CD4-positive, alpha-beta T cell treated with Interleukin-17A for 1 hour (primary cell): ENCODE data around the gene PCDH7.

Source experiments
- DNase-seq: peaks from one replicate; pipeline ENCODE4 v3.0.0-alpha.2; 2020

The PCDH7 gene

GRCh38 chr4:30728311-30728710, 8.1 kb downstream of the PCDH7 start:
- DNase-seq, result no peak

DNA sequence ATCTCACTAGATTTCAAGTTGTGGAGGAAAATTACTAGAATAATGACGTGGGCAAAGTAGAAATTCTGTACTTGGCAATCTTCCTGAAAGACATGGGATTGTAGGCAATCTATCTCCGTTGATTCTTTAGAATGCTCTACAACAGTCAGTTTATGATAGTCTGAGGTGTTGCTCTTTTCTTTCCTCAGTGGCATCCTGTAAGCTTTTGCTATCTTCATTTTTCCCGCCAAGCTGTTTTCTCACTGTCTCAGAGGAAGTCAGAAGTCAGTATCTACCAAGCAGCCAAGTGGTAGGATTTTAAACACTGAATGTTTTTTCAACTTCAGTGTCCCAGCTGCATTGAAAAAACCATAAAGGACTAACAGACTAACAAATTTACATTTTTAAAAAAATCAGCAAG, 23.7 kb downstream of the PCDH7 start:
- no peak for DNase-seq

- DNase-seq, result no peak
These were observed 24.2 kb downstream of the PCDH7 start for GRCh38 chr4:30744386-30744785.

GRCh38 chr4:30744957-30745640, 24.9 kb downstream of the PCDH7 start:
- no peak for DNase-seq

GRCh38 chr4:30746735-30747134, 26.6 kb downstream of the PCDH7 start:
- no peak for DNase-seq

DNA sequence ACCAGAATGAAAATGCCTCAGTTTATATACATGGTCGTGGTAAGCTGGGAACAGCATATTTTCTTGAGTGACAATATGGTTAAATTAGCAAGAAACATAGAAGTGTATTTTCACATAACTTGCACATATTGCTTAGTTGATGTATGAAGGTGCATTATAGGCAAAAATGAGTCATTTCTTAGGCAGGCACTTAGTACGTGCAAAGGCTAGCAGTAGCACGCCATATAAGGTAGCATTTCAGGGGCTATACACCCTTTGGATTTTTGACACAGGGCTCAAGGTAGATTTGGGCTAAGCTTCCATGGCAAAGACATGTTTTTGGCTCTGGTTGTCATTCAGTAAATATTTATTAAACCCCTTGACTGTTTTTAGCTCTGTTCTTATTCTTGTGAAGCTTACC, 33.1 kb downstream of the PCDH7 start:
- no peak for DNase-seq

- no peak for DNase-seq
These were observed 33.9 kb downstream of the PCDH7 start for GRCh38 chr4:30754021-30754420.

DNA sequence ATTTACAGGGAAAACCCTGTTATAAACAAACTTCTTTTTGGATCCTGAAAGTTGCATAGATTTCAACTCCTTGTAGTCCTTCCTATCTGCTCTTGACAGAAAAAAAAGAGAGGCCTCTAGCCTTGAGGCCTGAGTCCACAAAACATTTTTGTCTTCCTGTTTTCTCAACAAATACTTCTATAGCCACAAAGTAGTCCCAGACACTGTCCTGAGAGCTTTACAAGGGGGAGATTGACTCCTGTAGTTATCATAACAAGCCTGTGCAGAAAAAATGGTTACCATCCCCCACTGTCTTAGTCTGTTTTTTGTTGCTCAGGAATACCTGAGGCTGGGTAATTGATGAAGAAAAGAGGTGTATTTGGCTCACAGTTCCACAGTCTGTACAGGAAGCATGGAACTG, 35.2 kb downstream of the PCDH7 start:
- DNase-seq, result no peak

DNA sequence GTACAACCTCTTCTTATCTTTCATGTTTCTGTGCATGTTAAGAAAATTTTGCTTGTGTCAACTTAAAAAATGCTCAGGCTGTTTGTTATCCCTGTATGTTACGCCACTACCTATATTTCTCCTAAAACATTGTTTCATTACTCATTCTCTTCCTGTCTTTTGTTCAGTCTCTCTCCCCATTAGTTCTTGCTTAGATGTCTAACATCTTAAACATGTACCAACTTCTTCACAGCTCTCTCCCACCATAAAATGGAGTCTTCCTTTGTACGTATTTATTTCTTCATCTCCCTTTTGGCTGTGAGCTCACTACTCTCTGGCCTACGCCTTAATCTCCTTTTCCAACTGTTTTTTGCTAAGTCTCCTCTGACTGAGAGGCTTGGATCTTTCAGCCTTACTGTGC, 36.4 kb downstream of the PCDH7 start:
- no peak for DNase-seq

DNA sequence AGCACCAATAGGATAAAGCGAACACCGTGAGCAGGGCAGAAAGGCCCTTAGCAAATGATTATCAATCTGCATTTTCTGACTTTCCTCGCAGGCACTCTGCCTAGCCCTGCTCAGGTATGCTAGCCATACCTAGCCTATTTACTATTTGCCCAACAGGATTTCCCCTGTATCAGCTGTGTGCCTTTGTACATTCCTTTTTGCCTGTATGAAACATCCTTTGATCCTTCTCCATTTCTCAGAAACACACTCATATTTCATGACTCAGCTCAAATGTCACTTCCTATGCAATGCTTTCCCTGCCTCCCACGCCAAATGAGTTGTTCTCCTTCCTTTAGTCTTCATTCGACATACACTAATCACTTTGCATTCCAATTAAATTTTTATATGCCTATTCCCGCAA, 37.2 kb downstream of the PCDH7 start:
- no peak for DNase-seq

GRCh38 chr4:30760551-30760950, 40.4 kb downstream of the PCDH7 start:
- DNase-seq, result no peak

DNA sequence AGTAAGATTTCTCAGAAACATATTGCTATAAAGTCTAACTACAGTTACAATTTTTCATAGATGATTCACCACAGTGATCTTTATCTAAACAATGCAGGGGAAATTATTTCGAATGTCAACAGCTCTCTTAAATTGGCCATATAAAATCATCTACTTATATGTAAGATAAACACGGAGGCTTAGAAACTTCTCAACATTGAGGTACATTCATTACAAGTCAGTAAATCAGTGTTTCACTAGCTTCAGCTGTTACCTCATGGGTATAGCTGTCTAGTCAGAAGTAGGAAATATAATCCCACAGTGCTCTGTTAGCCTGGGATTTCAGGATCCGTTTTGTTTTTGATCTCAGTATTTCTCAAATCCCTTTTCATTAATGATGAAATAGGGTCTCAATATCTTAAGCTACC, 43.2 kb downstream of the PCDH7 start:
- DNase-seq, result no peak

DNA sequence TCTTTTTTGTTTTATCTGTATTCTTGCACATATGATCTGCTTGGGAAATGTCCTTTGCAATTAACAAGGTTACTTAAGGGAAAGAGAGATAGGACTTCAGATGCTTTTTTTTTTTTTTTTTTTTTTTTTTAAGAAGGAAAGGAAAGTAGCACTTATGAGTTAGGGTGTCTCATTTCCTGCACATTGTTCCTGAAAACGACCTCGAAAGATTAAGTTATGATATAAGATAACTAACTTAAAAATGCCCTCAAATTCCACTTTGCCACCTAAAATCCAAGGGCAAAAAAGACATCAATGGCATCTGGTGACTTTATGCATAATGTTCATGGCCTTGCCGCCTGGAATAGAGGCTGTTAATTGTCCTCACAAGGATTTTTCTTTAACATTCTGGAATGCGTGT, 44.9 kb downstream of the PCDH7 start:
- no peak for DNase-seq

DNA sequence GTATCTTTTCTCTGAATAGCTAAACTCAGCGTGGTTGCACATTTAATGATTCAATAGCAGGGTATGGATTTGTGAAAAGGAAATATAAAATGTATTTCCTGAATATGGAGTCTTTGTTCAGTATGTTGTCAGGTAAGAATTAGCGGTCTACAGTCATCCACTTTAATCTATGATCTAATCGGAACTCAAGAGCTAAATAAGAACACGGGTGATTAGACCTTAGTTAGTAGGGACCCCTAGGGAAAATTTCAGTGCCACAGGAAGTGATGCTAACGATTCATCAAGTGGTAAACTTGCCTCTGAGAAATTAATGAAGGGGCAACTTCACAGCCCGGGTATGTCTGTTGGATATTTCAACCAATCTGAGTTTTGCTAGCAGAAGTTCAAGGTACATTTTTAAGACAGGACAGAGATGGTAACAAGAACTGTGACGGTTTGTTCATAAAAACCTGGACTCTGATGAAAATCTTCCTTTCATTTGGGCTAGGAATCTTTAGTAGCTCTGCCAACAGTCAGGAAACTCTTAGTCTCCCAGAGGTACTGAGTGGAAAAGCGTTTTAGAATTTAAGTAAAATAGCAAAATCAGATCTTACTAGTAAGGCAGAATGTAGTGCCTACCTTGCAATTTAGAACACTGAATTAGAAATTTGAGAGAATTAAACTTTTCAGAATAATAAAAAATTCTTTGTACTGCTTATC, 47.1 kb downstream of the PCDH7 start:
- DNase-seq, result no peak

GRCh38 chr4:30768277-30768676, 48.1 kb downstream of the PCDH7 start:
- no peak for DNase-seq

DNA sequence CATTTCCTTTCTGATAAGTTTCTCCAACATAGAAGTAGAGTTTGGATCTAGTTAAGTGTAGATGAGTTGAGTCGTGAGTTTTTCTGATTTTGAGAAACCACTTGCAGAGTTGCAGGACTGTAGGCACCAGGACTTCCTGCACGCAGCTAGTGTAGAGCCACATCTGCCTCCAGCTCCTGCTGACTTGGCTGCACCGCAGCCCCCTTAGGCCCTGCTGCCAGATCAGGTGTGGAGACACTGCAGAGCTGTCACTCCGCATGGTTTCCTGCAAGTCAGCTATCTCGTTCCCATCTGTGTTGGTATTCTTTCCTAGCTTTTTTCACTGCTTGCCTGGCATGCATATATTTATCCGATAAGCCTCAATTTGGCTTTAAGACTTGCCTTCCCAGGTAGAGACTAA, 48.9 kb downstream of the PCDH7 start:
- no peak for DNase-seq

- no peak for DNase-seq
These were observed 49.9 kb downstream of the PCDH7 start for GRCh38 chr4:30770049-30770549.

DNA sequence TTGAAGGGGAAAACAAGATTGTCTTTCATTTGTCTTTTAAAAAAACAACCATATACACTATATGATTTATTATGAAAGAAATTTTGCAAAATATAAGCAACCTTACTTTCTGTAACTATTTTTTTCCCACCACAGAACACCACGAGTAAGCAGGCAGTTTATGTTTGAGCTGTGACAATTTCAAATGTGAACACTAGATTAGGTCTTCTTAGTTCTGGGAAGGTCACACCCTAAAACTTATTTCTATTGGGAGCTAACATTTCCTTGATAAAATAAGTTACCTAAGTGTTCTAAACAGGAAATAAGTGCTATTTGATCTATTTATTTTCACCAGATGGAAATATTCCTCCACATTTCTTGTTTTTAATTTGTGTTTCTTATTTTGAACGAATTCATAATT, 50.6 kb downstream of the PCDH7 start:
- DNase-seq, result no peak

DNA sequence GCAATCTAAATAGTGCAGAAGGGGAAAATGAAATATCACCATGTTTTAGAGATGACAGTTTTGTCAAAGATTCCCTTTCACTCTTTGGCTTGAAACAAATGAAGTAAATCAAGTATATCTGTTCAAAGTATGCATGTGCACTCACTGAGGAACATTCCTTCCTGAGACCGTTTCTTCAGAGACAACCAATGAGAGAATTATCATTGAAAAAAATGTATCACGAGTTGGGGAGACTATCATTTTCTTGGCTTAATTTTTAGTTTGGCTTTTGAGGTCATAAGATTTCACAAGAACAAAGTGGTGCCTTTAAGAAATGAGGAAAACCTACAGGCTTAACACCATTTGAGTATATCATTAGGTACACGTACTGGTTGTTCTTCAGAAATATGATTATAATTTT, 56.3 kb downstream of the PCDH7 start:
- DNase-seq, result no peak

DNA sequence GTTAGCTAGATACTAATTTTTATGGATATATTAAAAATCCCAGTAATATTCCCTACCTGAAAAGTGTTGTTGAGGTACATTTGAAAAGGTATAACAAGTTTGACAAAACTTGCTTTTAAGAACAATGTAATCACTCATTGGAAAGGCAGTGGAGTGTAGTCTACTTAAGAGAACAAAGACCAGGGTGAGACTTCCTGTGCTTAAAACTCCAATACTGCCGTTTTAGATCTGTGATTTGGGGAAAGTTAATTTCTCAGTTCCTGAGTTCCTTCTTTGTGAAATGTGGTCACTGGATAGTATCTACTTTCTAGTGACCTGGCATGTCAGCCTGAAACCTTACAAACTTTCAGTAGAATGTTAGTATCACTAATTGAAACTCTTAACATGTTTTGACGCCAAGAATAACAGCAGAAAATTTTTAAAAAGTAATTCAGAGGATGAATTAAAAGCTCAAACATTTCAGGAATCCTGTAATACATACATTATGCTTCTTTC, 56.8 kb downstream of the PCDH7 start:
- DNase-seq, result no peak
